Measurements from ENCODE around the gene SORBS2. TPM values are rescaled to one million over a fixed set of nuclear protein-coding genes. Genes with fewer than 3 reads are reported as not detected.

The SORBS2 gene
- total RNA-seq, 8 experiments from 2014 or later, result 2.8 to 138 (median 30.0) TPM

GRCh38 chr4:185538806-185539205, 273.2 kb downstream of the SORBS2 start:
- H3K4me1 ChIP-seq (replicated peaks in 1 of 2), result peaks cover 23 to 33% of the 10 kb centered on the region in 2 donors
- H3K27ac ChIP-seq, result no peak overlapping the region
- ATAC-seq (replicated peaks in 6 of 8), result no peak
- no peak overlapping the region for H3K4me3 ChIP-seq
- 0 to 88% (median 57%) methylated on average over 1 of the region's 1 CpG; no CpG with 5 or more reads in 4 of the 10 experiments for WGBS, 10 experiments
- in situ Hi-C loops (cut with MboI; ENCODE audit: low pct_unique_long_range_greater_than_20kb in 2 of 9, low sequenced_read_pairs in 9 of 9, unreplicated experiment in 9 of 9), result no loop called here

- peaks cover 23 to 26% of the 10 kb centered on the region in 2 donors for H3K4me1 ChIP-seq (replicated peaks in 1 of 2)
- 0 to 60% (median 50%) methylated on average over 1 to 4 of the region's 4 CpGs; no CpG with 5 or more reads in 2 of the 10 experiments for WGBS, 10 experiments
- H3K4me3 ChIP-seq, result no peak overlapping the region
- no peak overlapping the region for H3K27ac ChIP-seq
- in situ Hi-C loops (cut with MboI; ENCODE audit: low pct_unique_long_range_greater_than_20kb in 2 of 9, low sequenced_read_pairs in 9 of 9, unreplicated experiment in 9 of 9), result no loop called here
- ATAC-seq (replicated peaks in 6 of 8), result peak in 3 of 8 experiments; percentile 13 to 28 (median 14)
These were observed 275.6 kb downstream of the SORBS2 start for GRCh38 chr4:185536411-185536709.

- WGBS, 10 experiments, result 5 to 100% (median 20%) methylated on average over 1 to 23 of the region's 32 CpGs
- Histone ChIP-seq H3K27ac (no peak overlapping the region), H3K4me3 (peak overlapping the region; percentile 58 to 69 (median 63)), H3K4me1 (replicated peaks in 1 of 2) (peaks cover 19 to 21% of the 10 kb centered on the region in 2 donors)
- no peak for ATAC-seq (replicated peaks in 6 of 8)
- in situ Hi-C loops (cut with MboI; ENCODE audit: low pct_unique_long_range_greater_than_20kb in 2 of 9, low sequenced_read_pairs in 9 of 9, unreplicated experiment in 9 of 9), result no loop called here
These were observed 276.2 kb downstream of the SORBS2 start for GRCh38 chr4:185535612-185536410.
